ENCODE data around the gene IL12A.
A peak's percentile ranks its signal among the peaks of the same experiment; 100 is the strongest.

IL12A gene

DNA sequence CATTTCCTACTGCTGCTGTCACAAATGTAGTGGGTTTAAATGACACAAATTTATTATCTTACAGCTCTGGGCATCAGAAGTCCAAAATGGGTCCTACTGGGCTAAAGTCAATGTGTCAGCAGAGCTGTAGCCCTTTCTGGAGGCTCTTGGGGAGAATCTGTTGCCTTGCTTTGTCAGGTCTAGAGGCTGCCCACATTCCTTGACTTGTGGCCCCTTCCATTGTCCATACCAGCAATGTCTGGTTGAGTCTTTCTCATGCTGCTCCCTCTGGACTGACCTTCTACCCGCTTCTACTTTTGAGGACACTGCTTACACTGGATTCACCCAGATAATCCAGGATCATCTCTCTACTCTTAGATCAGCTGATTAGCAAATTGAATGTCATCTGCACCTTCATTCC, 3.0 kb downstream of the IL12A start:
- DNase-seq = no peak

DNA sequence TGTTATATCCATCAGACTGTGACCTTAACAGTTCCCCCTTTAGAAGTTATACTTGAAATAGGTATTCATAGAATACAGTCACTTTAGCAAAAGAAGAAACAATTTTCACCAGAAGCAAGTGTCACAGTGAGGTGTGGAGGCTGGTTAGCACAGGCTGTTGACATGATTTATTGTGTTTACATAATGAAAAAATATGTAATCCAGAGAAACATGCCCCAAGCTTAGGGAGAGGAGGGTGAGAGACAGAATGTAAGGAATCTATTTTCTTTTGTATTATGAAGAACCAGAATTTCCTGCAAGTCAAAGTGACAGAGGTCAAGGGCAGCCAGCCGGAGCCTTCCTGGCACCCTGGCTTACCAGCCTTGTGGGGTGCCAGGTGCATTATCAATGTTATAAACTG, 4.0 kb downstream of the IL12A start:
- no peak for DNase-seq

DNA sequence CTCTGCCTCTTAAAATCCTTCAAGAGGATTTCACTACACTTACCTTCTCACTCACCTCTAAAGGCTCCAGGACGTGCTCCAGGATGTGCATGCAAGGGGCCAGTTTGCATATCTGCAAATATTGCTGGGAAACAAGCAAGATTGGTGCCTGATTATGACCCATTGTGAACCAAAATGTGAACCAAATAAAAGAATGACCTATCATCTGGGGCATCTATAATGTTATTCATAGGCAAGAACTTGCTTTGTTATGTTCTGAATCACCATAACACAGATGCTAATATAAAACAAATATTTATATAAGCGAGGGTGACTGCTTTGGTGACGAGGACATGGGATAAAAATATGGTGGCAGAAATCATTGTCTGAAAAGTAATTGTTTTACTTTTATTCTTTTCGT, 5.5 kb downstream of the IL12A start:
- no peak for DNase-seq

DNA sequence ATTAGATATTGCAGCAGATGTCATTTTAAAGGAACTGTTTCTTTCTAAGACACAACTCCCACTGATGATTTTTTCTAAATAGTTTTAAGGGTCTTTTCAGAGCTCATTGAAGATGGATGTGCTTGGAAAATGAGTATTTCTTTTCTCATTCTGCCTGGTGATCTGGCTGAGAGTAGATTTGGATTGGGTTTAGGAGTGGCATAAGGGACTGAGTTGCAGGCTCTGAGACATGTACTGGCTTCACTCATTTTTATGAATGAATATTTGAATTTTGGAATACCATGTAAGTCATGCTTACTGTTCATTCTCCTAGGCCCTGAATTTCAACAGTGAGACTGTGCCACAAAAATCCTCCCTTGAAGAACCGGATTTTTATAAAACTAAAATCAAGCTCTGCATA, 6.5 kb downstream of the IL12A start:
- DNase-seq = no peak

DNA sequence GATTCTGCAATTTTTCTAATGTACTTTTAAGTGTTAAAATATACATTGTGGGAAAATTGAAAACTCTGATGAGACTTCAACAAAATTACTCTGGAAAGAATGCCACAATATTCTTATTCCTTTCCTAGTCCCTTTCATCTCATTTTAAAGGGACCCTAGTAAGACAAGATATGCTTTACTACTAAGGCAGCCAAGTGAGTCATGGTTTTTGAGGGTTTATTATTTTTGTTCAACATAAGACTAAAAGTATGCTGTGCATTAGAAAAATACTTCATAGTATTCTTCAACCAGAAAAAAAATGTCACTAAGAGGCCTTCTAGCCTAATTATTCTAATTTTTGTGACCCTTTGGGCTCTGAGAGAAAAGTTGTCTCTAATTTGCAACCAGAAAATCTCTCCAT, 7.4 kb downstream of the IL12A start:
- no peak for DNase-seq

DNA sequence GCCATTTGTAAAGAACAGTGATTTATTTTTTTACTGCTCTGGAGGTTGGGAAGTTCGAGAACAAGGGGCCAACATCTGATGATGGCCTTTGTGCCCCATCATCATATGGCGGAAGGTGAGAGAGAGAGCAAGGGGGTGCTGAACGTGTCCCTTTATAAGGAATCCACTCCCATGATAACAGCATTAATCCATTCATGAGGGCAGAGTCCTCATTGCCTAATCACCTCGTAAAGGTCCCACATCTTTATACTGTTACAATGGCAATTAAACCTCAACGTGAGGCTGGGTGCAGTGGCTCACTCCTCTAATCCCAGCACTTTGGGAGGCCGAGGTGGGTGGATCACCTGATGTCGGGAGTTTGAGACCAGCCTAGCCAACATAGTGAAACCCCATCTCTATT, 8.3 kb downstream of the IL12A start:
- DNase-seq = no peak

DNA sequence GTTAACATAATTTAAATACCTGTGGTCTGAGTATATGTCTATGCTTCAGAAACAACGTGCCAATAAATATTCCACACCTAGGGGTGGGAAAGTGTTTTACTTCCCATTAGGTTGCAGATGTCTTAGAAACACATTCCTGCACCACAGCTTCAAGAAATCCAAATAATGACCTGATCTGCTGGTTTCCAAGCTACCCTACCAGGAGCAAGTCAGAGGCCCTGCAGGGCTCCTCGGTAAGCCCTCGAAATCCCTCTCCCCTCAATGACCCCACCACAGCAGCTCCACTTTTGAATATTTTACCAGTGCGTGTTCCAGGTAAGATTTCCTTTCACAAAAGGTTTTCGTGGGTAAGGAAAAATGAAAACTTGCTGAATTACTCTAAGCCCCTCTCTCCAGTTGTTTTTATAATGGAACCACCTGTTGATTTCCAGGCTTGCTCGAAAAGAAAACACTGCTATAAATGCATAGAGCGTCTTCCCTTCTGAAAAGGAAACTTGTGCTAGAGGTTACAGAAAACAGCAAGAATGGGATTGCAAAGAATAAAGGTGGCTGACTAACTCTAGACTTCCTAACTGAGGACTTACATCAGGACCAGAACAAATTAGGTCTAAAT, 12.6 kb downstream of the IL12A start:
- DNase-seq = no peak

DNA sequence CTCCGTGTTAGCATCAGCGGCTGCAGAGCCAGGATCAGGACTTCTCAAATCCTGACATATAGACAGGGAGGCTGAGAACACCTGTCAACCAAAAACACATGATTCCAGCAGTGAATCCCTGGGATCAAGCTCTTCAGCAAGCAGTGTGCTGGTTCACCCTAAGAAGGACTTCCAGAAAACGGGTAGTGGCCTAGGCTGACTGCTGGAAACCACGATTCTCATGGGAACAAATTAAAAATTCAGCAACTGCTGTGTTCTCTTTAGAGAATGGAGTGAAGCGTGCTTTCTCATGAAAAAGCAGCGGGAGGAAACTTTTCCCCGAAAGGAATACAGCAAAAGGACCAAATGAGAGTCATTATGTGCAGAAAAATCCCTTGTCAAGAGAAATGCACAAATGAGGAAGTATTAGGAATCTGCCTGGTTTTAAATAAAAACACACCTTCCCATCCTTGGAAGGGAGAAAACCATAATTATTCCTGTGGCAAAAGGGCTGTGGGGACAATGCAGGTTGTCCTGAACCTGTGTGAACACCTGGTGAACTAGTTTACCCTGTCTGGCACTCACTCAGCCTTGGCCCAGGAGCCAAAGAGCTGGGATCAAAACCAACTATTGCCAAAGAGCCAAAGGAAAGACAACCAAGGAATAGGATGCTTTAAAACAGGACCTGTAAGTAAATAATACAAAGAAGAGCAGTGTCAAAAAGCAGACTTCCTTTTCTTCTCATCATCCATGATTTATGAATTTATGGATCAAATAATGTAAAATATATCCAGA, 13.4 kb downstream of the IL12A start:
- no peak for DNase-seq

DNA sequence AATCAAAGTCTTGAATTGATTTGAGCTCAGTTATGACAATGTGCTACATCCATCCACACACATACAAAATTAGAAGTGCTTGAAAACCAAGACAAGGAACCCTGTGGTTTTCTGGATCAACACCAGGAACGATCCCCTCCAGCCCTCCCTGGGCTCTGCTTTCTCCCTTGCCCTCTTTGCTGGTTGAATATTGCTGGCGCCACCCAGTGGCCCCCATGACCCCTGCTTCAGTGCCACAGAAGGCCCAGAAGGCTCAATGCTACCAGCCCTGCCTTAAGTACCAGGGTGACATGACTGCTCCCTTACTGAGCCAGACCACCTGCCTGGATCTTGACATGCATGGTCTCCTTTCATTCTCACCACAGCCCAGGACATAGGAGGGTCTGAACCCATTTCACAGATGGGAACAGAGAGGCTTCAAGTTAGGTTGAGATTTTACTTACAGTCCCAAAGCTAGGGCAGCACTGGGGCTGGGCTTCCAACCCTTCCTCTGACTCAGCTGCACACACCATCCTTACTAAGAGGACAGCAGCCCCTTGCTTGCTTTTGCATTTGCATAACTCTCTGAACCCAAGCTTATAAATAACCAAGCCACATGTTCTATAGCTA, 15.0 kb downstream of the IL12A start:
- DNase-seq = peak; percentile 58 to 70

DNA sequence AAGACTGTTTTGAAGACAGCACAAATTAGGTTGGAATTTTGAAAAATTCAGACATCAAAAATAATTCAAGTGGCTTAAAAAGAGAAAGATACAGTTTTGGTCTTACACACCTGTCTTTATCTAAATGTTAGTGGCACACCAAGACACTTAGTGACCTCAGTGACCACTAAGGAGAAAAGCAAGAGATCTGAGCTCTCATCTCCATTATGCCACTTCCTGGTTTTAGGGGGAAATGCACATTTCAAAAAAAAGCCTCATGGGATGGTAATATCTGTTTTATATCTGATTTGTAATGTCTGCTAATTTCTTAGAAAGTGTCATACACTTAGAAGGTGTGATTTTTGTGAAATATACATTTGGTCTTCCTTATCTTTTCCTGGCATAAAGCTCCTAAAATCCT, 16.4 kb downstream of the IL12A start:
- DNase-seq = no peak

DNA sequence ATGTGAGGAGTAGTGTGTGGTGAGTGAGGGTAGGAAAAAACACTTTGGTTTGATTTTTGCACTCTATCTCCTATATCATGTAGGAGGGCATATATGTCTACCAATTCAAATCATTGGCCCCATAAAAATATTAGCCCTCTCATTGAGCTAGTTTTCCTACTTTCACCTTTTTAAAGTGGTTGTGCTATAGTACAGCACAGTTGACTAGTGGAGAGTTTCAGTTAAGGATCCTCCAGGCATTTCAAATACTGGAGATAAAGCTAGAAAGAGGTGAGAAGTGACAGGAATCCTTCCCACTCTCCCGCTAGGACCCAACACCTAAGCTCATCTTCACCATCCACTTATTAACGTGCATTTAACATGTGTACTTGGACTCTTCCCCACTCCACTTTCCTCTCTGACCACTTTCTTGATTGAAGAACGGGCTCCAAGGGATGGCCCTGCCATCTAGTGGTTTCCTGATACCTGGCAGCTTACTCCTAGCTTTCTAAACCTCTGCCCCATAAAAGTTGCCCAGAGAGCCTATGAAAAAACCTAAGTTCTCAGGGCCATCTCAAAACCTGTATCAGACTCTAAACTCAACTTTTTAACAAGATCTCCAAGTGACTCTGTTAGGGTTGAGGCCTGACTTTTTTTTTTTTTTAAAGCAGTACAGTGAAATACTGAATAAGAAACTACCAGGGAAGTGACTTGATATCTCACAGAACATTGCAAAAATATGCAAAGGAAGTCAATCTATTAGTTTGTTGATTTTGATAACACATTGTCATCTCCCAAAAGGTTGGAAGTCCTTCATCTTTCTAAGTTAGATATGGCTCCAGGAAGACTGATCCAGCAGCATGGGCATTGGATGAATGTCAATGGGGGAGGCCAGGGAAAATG, 17.9 kb downstream of the IL12A start:
- peak; percentile 18 to 68 for DNase-seq

DNA sequence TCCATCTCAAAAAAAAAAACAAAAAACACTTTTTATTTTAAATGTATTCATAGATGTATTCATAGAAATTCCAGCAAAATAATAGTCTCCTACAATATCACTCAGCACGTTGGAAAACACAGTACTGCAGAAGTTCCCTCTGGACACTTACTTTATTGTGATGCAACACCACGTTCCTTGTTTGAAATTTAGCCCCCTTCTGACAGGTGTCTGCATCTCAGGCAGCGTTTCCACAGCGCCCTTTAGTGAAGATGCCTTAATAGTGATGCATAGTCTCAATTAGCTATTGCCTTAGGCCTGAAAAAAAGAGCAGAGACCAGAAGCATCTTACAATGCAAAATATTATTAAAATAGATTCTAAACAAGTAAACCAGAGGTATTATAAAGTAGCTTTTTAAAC, 20.3 kb downstream of the IL12A start:
- no peak for DNase-seq

DNA sequence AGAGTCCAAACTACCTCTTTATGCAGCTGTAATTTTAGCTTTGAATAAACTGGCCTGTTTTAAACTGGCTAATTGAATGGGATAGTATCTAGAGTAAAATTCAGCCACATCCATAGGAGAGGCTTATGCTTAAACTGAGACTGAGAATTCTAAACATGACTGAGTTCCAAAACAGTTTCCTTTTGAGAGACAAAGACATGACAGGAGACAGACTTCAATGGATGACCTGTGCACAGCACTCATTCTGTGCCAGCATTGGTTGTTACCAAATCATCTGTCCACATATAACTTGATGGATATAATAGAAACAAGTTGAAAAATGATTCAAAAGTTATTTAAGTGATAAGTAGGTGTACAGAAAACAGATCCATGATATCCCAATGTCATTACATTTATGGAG, 20.9 kb downstream of the IL12A start:
- no peak for DNase-seq

DNA sequence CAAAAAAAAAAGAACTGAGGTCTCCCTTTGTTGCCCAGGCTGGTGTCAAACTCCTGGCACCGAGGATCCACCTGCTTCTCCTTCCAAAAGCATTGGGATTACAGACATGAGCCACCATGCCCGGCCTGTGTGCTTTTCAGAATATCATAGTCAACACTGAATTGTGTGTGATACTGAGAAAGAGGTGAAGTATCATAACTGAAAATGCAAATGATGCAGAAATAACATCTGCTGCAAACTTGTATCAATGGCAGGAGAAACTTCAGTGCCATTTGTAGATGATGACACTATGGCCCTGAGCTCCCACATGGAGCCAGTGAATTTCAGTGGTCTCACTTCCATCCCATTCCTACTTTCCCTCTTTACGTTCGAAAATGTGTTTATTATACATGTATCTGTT, 21.9 kb downstream of the IL12A start:
- DNase-seq = no peak

DNA sequence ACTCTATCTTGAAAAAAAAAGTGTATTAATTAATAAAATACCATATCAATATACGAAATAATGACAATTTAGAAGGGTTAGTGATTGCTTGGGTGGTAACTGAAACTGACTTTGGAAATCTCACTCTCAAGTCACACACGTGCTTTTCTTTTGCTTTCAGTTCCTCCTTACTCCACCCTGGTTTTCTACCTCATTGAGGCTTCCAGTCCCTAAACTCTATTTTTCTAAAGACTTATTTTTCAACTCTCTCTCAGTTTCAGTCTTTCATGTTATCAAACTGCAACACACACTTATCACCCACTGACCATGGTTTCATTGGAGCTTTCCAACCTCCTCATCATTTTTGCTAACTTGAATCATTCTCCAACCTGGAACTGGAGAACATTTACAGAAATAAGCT, 23.5 kb downstream of the IL12A start:
- DNase-seq = no peak

DNA sequence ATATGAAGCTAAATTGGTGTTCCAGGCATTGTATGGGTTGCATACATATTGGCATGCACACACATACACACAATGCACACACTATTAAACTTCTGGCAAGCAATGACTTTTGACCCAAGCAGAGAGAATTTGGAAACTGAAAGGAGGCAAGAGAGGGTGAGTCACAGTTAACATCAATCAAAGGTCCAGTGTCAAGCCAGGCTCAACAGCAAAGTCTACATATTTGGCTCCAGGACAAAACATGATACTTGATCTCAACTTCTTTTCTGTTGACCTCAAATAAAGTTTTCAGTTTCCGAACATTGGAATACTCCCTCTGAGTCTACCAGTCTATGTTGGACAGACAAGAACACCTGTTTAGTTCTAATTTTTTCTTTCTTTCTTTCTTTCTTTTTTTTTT, 28.3 kb downstream of the IL12A start:
- no peak for DNase-seq

DNA sequence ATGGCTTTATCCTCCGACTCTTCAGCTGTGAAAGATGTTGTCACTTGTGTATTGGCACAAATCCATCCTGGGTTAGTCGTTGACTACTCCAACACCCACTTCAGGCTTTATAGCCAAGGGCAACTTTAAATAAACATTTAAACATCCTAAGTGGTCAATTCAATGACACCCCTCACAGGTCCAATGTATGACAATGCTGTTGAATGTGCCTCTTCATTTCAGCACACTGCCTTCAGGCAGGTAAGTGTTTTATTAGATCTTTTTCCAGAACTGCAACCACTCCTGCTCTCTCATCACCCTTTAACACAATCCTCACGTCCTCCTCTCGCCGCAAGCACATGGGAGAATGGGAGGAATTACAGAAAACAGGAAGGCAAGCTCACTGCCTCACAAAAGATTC, 30.3 kb downstream of the IL12A start:
- no peak for DNase-seq

DNA sequence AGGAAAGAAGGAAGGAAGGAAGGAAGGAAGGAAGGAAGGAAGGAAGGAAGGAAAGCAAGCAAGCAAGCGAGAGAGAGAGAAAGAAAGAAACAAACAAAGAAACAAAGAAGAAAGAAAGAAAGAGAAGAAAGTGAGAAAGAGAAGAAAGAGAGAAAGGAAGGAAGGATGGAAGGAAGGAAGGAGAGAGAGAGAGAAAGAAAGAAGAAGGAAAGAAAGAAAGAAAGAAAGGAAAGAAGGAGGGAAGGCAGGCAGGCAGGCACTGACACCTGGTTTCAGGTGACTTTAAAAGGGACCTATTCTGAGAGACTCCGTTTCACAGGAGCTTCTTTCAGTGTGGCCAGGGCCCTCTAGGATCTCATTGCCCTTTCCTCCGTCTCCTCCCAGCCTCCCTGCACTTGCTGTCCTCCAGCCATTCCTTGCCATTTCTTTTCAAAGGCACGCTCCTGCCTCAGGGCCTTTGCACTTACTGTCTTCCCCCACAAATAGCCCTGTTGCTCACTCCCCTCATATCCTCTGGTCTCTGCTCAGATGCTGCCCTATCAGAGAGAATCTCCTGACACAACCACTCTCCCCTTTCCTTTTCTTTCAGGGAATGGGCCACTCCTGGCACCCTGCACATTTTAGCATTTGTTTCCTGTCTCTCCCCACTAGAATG, 31.5 kb downstream of the IL12A start:
- DNase-seq = no peak

DNA sequence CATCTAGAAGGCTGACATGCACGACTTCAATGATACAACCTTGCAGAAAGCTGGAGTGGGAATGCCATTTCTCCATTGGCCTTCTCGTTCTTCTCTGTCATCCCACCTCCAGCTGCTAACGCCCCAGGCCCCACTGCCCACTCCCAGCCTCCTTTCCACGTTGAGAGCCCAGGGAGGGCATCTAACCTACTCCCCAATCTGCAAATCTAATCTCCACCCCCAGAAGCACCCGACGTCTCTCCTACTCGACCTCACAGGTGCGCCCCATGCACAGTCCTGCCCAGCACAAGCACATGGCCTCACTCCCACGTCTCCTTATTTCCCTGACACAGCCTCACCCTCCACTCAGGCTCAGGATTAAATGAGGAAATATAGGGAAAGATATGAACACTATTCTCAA, 33.4 kb downstream of the IL12A start:
- DNase-seq = no peak

DNA sequence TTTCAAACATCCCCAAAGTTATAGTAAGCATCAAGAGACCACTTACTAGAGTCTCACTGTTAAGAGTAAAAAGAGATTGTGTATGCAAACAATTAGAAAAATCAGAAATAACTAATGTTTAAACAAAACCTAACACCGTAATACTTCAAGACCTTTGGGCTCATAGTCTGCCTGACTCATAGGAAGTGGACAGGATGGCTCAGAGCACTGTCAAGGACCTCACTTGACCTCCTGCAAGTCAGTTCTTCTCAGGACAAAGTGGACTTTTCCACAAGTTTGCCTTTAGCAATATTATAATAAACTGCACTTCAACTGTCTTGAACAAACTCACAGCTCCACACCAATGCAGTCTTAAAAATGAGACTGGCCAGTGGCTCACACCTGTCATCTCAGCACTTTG, 34.8 kb downstream of the IL12A start:
- no peak for DNase-seq

DNA sequence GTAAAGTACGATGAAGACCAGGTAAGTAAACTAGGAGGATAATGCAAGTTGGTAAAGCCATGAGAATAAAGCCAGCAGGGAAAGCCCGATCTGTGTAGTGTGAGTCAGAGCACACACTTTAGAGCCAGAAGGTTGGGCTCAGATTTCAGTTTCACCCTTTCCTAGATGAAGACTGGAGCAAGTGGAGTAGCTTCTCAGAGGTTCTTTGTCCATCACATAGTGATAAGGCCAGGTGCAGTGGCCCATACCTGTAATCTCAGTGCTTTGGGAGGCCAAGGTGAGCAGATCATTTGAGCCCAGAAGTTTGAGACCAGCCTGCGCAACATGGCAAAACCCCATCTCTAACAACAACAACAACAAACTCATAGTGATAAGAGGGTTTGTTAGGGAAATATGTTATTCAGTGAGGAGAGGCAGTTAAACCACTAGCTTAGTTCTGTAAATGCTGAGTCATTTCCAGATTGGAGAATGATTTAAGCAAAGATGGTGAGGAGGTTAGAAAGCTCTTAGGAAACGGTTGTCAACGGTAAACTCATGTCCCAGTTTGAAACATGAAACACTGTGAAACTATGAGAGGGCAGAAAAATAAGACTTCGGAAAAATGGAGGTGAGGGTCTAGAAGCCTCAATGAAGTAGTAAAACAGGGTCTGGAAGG, 39.0 kb downstream of the IL12A start:
- DNase-seq = no peak

DNA sequence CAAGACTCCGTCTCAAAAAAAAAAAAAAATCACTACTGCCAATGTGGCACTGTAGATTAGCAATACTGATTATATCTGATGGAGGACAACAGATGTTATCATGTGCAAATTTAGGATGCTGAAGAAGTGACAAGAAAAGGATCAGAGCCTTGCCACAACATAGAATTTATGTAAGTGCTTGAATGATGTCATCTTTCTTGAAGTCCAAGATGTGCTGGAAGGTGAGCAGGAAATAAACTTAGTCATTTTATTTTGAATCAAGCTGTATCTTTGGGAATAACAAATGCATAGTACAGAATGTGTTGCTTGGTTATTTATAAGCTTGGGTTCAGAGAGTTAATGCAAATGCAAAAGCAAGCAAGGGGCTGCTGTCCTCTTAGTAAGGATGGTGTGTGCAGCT, 47.1 kb downstream of the IL12A start:
- DNase-seq = no peak
